NB4 (cell line): Measurements from ENCODE around the gene PELI2.

Experiments used
- DNase-seq: peaks from one replicate; pipeline ENCODE4 v3.0.0; 2010; ENCODE audit warnings: low read depth
- H3K4me3 ChIP-seq: one replicate; pipeline ENCODE4 v1.5.1; 2011; ENCODE audit warnings: mild to moderate bottlenecking, low read depth, low read length, moderate library complexity
- MYC ChIP-seq: IDR thresholded peaks from 2 replicates; pipeline ENCODE4 v1.6.1; 2011; ENCODE audit warnings: low read depth, low read length
- POLR2A ChIP-seq: IDR thresholded peaks from 2 replicates; pipeline ENCODE4 v1.6.1; 2011; ENCODE audit warnings: mild to moderate bottlenecking; ENCODE audit not compliant: insufficient read length; ENCODE audit errors: extremely low read depth
- TF ChIP-seq, protein P1 (sequence below): IDR thresholded peaks from one replicate; pipeline ENCODE4 v1.5.1; 2012; ENCODE audit warnings: low read depth, low read length
- TF ChIP-seq, protein P2 (sequence below): IDR thresholded peaks from 2 replicates; pipeline ENCODE4 v1.6.1; 2011; ENCODE audit warnings: low read depth, low read length

Gene PELI2

DNA sequence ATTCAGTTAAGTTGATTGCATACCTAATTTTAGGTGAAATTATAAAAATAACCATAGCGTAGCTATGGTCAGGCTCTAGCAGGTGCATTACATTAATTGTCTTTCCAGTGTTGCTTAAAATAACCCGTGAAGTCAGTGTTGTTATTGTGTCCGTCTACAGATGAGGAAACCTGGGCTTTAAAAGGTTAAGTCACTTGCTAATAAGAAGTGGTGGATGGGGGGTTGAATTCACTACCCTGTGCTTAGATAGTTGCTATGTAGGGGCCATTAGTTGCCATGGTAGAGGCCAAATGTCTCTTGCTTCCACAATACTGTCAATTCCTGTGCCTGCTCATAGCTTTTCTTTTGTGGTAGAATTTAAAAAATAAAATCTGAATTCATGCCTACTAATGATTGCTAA, 174.8 kb downstream of the PELI2 start:
- TF ChIP-seq POLR2A (no peak), MYC (no peak)
- TF ChIP-seq, protein P1, sequence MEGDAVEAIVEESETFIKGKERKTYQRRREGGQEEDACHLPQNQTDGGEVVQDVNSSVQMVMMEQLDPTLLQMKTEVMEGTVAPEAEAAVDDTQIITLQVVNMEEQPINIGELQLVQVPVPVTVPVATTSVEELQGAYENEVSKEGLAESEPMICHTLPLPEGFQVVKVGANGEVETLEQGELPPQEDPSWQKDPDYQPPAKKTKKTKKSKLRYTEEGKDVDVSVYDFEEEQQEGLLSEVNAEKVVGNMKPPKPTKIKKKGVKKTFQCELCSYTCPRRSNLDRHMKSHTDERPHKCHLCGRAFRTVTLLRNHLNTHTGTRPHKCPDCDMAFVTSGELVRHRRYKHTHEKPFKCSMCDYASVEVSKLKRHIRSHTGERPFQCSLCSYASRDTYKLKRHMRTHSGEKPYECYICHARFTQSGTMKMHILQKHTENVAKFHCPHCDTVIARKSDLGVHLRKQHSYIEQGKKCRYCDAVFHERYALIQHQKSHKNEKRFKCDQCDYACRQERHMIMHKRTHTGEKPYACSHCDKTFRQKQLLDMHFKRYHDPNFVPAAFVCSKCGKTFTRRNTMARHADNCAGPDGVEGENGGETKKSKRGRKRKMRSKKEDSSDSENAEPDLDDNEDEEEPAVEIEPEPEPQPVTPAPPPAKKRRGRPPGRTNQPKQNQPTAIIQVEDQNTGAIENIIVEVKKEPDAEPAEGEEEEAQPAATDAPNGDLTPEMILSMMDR: no peak
- TF ChIP-seq, protein P2, sequence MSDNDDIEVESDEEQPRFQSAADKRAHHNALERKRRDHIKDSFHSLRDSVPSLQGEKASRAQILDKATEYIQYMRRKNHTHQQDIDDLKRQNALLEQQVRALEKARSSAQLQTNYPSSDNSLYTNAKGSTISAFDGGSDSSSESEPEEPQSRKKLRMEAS: no peak
- DNase-seq: no peak
- H3K4me3 ChIP-seq: no peak overlapping the region

DNA sequence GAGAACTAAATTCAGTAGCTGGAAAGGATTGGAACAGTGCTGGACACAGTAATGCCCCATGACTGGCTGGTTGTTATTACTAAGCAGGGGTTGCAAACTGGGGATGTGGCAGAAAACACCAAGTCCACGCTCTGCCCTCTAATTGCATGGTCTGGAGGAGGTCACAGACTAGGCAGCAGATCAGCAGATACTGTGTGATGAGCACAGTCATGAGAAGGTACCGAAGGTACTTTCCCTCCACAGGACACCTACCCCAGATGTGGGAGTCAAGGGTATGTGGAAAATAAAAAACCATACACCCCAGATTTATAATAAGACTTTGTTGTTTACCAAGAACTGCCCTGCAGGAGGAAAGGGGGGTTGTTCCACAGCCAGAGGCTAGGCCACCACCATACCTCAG, 175.3 kb downstream of the PELI2 start:
- no peak for TF ChIP-seq POLR2A
- TF ChIP-seq, protein P1: no peak
- TF ChIP-seq, protein P2: no peak
- no peak for TF ChIP-seq MYC
- no peak for DNase-seq
- no peak overlapping the region for H3K4me3 ChIP-seq

GRCh38 chr14:56294128-56294527, 175.9 kb downstream of the PELI2 start:
- no peak overlapping the region for H3K4me3 ChIP-seq
- DNase-seq: no peak
- TF ChIP-seq MYC (no peak), POLR2A (no peak)
- TF ChIP-seq, protein P2: no peak
- TF ChIP-seq, protein P1: no peak

- TF ChIP-seq POLR2A (no peak), MYC (no peak)
- TF ChIP-seq, protein P2: no peak
- TF ChIP-seq, protein P1: no peak
Observed at GRCh38 chr14:56295743-56296142, 177.5 kb downstream of the PELI2 start.

GRCh38 chr14:56297449-56297848, 179.2 kb downstream of the PELI2 start:
- no peak overlapping the region for H3K4me3 ChIP-seq
- no peak for TF ChIP-seq MYC
- no peak for TF ChIP-seq POLR2A
- TF ChIP-seq, protein P1: no peak
- TF ChIP-seq, protein P2: no peak
- no peak for DNase-seq

More at GRCh38 chr14:56295743-56296142, 177.5 kb downstream of the PELI2 start:
- no peak for DNase-seq
- no peak overlapping the region for H3K4me3 ChIP-seq
